Measurements from ENCODE around the gene CH25H. TPM values are rescaled to one million over a fixed set of nuclear protein-coding genes. Genes with fewer than 3 reads are reported as not detected.

Gene CH25H
- total and polyA plus RNA-seq, 10 of the 15 experiments (the other 5 are each of a cell fraction or from before 2014, with no cell fraction given): not detected

DNA sequence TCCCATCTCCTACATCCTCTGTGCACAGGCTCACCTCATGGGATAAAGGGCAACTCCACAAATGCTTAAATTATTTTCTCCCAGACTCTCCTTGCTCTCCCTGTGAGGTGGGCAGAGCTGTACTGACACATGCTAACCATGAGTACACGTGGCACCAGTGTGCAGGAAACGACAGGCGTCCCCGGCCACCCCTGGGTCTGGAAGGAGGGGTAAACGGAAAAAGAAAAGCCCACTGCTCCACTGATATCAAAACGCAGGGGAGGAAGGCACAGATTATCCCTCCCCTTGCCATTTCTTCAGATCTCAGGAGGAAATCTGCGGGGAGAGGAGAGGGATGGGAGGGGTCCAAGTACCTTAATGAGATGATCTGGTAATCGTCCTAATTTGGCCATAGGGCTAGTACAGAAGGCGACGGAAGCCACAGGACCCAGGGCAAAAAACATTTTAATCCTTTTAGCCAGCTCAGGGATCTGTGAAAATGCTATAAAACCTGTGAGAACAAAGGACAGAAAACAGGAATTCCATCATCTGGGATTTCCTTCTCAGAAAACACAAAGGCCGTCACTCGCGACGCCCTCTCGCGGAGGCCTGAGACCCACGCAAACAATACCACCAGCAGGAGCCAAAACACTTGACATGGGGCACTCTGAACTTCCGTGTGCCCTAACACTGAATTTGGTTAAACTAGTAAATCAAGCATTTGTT lies 17.8 kb upstream of the CH25H start (continued):
- TF ChIP-seq, protein P1, sequence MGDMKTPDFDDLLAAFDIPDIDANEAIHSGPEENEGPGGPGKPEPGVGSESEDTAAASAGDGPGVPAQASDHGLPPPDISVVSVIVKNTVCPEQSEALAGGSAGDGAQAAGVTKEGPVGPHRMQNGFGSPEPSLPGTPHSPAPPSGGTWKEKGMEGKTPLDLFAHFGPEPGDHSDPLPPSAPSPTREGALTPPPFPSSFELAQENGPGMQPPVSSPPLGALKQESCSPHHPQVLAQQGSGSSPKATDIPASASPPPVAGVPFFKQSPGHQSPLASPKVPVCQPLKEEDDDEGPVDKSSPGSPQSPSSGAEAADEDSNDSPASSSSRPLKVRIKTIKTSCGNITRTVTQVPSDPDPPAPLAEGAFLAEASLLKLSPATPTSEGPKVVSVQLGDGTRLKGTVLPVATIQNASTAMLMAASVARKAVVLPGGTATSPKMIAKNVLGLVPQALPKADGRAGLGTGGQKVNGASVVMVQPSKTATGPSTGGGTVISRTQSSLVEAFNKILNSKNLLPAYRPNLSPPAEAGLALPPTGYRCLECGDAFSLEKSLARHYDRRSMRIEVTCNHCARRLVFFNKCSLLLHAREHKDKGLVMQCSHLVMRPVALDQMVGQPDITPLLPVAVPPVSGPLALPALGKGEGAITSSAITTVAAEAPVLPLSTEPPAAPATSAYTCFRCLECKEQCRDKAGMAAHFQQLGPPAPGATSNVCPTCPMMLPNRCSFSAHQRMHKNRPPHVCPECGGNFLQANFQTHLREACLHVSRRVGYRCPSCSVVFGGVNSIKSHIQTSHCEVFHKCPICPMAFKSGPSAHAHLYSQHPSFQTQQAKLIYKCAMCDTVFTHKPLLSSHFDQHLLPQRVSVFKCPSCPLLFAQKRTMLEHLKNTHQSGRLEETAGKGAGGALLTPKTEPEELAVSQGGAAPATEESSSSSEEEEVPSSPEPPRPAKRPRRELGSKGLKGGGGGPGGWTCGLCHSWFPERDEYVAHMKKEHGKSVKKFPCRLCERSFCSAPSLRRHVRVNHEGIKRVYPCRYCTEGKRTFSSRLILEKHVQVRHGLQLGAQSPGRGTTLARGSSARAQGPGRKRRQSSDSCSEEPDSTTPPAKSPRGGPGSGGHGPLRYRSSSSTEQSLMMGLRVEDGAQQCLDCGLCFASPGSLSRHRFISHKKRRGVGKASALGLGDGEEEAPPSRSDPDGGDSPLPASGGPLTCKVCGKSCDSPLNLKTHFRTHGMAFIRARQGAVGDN (IDR thresholded peaks at IDR 0.05): no peak
- TF ChIP-seq, protein P2, sequence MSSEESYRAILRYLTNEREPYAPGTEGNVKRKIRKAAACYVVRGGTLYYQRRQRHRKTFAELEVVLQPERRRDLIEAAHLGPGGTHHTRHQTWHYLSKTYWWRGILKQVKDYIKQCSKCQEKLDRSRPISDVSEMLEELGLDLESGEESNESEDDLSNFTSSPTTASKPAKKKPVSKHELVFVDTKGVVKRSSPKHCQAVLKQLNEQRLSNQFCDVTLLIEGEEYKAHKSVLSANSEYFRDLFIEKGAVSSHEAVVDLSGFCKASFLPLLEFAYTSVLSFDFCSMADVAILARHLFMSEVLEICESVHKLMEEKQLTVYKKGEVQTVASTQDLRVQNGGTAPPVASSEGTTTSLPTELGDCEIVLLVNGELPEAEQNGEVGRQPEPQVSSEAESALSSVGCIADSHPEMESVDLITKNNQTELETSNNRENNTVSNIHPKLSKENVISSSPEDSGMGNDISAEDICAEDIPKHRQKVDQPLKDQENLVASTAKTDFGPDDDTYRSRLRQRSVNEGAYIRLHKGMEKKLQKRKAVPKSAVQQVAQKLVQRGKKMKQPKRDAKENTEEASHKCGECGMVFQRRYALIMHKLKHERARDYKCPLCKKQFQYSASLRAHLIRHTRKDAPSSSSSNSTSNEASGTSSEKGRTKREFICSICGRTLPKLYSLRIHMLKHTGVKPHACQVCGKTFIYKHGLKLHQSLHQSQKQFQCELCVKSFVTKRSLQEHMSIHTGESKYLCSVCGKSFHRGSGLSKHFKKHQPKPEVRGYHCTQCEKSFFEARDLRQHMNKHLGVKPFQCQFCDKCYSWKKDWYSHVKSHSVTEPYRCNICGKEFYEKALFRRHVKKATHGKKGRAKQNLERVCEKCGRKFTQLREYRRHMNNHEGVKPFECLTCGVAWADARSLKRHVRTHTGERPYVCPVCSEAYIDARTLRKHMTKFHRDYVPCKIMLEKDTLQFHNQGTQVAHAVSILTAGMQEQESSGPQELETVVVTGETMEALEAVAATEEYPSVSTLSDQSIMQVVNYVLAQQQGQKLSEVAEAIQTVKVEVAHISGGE (CRISPR knock-in tag; IDR thresholded peaks at IDR 0.05): no peak

DNA sequence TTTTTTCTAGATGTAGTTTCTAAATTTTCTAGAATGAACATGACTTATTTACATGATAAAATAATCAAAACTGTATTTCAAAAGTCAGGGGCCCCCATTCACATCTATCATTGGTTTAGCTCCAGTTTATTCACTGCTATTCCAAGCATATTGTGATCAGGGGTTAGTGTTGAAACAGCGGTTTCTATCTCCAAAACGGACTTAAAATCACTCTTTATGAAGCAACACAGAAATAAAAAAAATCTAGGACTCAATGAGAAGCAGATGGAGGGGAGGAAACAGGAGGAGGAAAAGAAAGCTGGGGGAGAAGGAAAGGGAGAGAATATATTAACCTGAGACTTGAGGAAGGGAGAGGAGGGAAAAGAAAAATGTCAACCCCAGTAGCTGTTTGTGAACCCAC lies 14.8 kb upstream of the CH25H start:
- no peak overlapping the region for H2AFZ ChIP-seq (ENCODE audit: control insufficient read depth, low read depth, low read length)
- ChIA-PET POLR2A (no interaction called here), RAD21 (ENCODE audit: unreplicated experiment) (interaction anchor here (1.0 kb wide), 1 partner anchor 20 kb away, joined by 3 read pairs; no protein-coding TSS in a partner anchor), SMC1A (ENCODE audit: uncharacterized antibody, unreplicated experiment) (interaction anchor here (0.8 to 0.9 kb wide), 3 partner anchors 9 to 16 kb away, joined by 3 read pairs; no protein-coding TSS in a partner anchor), CTCF (interaction anchor here (0.5 to 1.2 kb wide), 6 partner anchors 9 to 386 kb away, joined by 3 to 4 read pairs (median 3); no protein-coding TSS in a partner anchor)
- H3K27ac ChIP-seq (ENCODE audit: control insufficient read depth, insufficient read depth): no peak overlapping the region
- no peak for TF ChIP-seq CHD2 (IDR thresholded peaks at IDR 0.05; ENCODE audit: borderline replicate concordance, low read depth, low read length)
- no peak for TF ChIP-seq RCOR1 (conservative IDR thresholded peaks at IDR 0.05; ENCODE audit: low read depth, low read length)
- TF ChIP-seq NR2C2 (IDR thresholded peaks at IDR 0.05; ENCODE audit: borderline replicate concordance, control insufficient read depth, insufficient read length, low read depth): no peak
- TF ChIP-seq, protein P3, sequence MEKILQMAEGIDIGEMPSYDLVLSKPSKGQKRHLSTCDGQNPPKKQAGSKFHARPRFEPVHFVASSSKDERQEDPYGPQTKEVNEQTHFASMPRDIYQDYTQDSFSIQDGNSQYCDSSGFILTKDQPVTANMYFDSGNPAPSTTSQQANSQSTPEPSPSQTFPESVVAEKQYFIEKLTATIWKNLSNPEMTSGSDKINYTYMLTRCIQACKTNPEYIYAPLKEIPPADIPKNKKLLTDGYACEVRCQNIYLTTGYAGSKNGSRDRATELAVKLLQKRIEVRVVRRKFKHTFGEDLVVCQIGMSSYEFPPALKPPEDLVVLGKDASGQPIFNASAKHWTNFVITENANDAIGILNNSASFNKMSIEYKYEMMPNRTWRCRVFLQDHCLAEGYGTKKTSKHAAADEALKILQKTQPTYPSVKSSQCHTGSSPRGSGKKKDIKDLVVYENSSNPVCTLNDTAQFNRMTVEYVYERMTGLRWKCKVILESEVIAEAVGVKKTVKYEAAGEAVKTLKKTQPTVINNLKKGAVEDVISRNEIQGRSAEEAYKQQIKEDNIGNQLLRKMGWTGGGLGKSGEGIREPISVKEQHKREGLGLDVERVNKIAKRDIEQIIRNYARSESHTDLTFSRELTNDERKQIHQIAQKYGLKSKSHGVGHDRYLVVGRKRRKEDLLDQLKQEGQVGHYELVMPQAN (conservative IDR thresholded peaks at IDR 0.05): no peak
- H3K4me3 ChIP-seq: no peak overlapping the region
- 86% methylated on average over 2 of the region's 2 CpGs for WGBS (ENCODE audit: insufficient coverage, insufficient replicate concordance, low lambda C conversion rate, missing lambda C conversion rate)
- FAIRE-seq: no peak
- no peaks in the 10 kb centered on the region for H3K27me3 ChIP-seq (replicated peaks in 1 of 2; ENCODE audit: control insufficient read depth in 2 of 2, insufficient read depth in 2 of 2, low read length in 1 of 2)
- peaks cover 0 to 4% of the 10 kb centered on the region in 2 experiments; a peak in 1 of 4 replicates for H3K36me3 ChIP-seq (ENCODE audit: control insufficient read depth in 2 of 2, insufficient read depth in 2 of 2, low read length in 1 of 2)
- H3K4me1 ChIP-seq (ENCODE audit: control insufficient read depth, insufficient read depth, low read length): peaks cover 3% of the 10 kb centered on the region; the same call in 1 of the 2 replicates
- BruUV-seq (replicated peaks): no TSS peak
- no peak for ATAC-seq
- no peaks in the 10 kb centered on the region; the same call in 2 of the 3 replicates for H3K9me3 ChIP-seq (replicated peaks; ENCODE audit: control insufficient read depth, insufficient read depth, low read length)
- H3K4me2 ChIP-seq (ENCODE audit: control insufficient read depth, insufficient read depth): no peak overlapping the region
- in situ Hi-C loops (cut with MboI): no loop called here
- H3K79me2 ChIP-seq (ENCODE audit: control insufficient read depth, insufficient read depth, low read length): no peaks in the 10 kb centered on the region
- H3K9ac ChIP-seq (ENCODE audit: control insufficient read depth, insufficient read depth, low read length): no peak overlapping the region
- no peak for DNase-seq (ENCODE audit: low read depth, low spot score)
- intact Hi-C loops (cut with micrococcal nuclease; ENCODE audit: unreplicated experiment): no loop called here
- H4K20me1 ChIP-seq (ENCODE audit: control insufficient read depth, insufficient read depth): no peaks in the 10 kb centered on the region
